Endothelial cell of umbilical vein (primary cell): ENCODE measurements around the gene BIRC5. TPM values are rescaled to one million over a fixed set of nuclear protein-coding genes. Genes with fewer than 3 reads are reported as not detected.

Source experiments
- BruUV-seq: library from RNA; stranded (reverse); fragments of 400-500 nt; replicated peaks from 2 replicates; lab custom pipeline; 2021; lab: Mats Ljungman, UMichigan
- CTCF ChIA-PET: fragments of 300-600, 350-600 bp; sonication (Branson Sonifier 250); formaldehyde crosslinking; loops from one replicate; lab custom pipeline; 2021; ENCODE audit warnings: antibody characterized with exemption, inconsistent platforms; lab: Charles Lee
- POLR2A ChIA-PET: fragments of 300-600, 350-600 bp; sonication (Branson Sonifier 250); formaldehyde crosslinking; loops from one replicate; lab custom pipeline; 2021; ENCODE audit warnings: antibody characterized with exemption, inconsistent platforms; lab: Charles Lee
- DNase-seq: peaks from one replicate; pipeline ENCODE4 v3.0.0-alpha.2; 2011; ENCODE audit warnings: low read depth, low spot score
- FAIRE-seq: peaks from 2 replicates; lab custom pipeline; 2011; peaks lifted over from hg19 to GRCh38; lab: Jason Lieb, UNC
- H2AFZ ChIP-seq: 2 replicates; pipeline ENCODE4 v1.6.0; 2012; ENCODE audit warnings: low read depth, low read length, control low read depth, inconsistent platforms
- H3K27ac ChIP-seq: 2 replicates; pipeline ENCODE4 v1.5.1; 2011; ENCODE audit warnings: low read depth, mild to moderate bottlenecking, control low read depth, low read length, moderate library complexity; ENCODE audit not compliant: insufficient read depth
- H3K27me3 ChIP-seq, 2 experiments: 2 replicates each; pipeline versions ENCODE4 v1.6.0 to v1.6.1; 2011; ENCODE audit warnings: low read length in 2 of 2, mixed read lengths in 1 of 2; ENCODE audit not compliant: control insufficient read depth in 2 of 2, insufficient read depth in 2 of 2
- H3K36me3 ChIP-seq, 2 experiments: 2 replicates in 1 of 2; 3 replicates in 1 of 2; pipeline ENCODE4 v1.5.1; 2011; ENCODE audit warnings: low read length in 2 of 2, mild to moderate bottlenecking in 1 of 2, moderate library complexity in 1 of 2; ENCODE audit not compliant: control insufficient read depth in 2 of 2, insufficient read depth in 2 of 2; ENCODE audit errors: extremely low read depth in 1 of 2
- H3K4me1 ChIP-seq: 3 replicates; pipeline ENCODE4 v1.5.1; 2011; ENCODE audit warnings: mild to moderate bottlenecking, low read length; ENCODE audit not compliant: control insufficient read depth, insufficient read depth; ENCODE audit errors: extremely low read depth
- H3K4me2 ChIP-seq: 2 replicates; pipeline ENCODE4 v1.6.1; 2011; ENCODE audit warnings: low read length, control low read depth, mixed read lengths; ENCODE audit not compliant: insufficient read depth
- H3K4me3 ChIP-seq, 3 experiments: fragments of 200-600 bp in 1 of 3; sonication (generic), shearing (Covaris generic) in 1 of 3; replicated peaks in 1 of 3; 2 replicates each; pipeline ENCODE4 v1.5.1; 2011 to 2016; ENCODE audit warnings: control low read depth in 3 of 3, low read length in 3 of 3, mild to moderate bottlenecking in 2 of 3, inconsistent platforms in 1 of 3, low read depth in 1 of 3, moderate library complexity in 1 of 3; ENCODE audit not compliant: insufficient read depth in 1 of 3
- H3K79me2 ChIP-seq: 2 replicates; pipeline ENCODE4 v1.6.0; 2012; ENCODE audit warnings: low read length, inconsistent platforms; ENCODE audit not compliant: control insufficient read depth, insufficient read depth
- H3K9ac ChIP-seq: replicated peaks from 2 replicates; pipeline ENCODE3; 2011; ENCODE audit warnings: low read length, control low read depth; ENCODE audit not compliant: insufficient read depth; ENCODE audit errors: extremely low read depth
- H3K9me1 ChIP-seq: replicated peaks from 3 replicates; pipeline ENCODE4 v1.6.0; 2011; ENCODE audit warnings: mild to moderate bottlenecking, low read length; ENCODE audit not compliant: control insufficient read depth, insufficient read depth; ENCODE audit errors: extremely low read depth
- H3K9me3 ChIP-seq: replicated peaks from 2 replicates; pipeline ENCODE4 v1.5.1; 2012; ENCODE audit warnings: low read length, inconsistent platforms; ENCODE audit not compliant: control insufficient read depth, insufficient read depth
- H4K20me1 ChIP-seq: replicated peaks from 2 replicates; pipeline ENCODE3; 2011; ENCODE audit warnings: mild to moderate bottlenecking, low read length; ENCODE audit not compliant: control insufficient read depth, insufficient read depth; ENCODE audit errors: extremely low read depth
- EZH2 ChIP-seq: IDR thresholded peaks from 2 replicates; pipeline ENCODE4 v1.6.1; 2012; ENCODE audit warnings: borderline replicate concordance, low read depth, mild to moderate bottlenecking, moderate library complexity, low read length, inconsistent platforms; ENCODE audit not compliant: severe bottlenecking
- FOS ChIP-seq: IDR thresholded peaks from 2 replicates; pipeline ENCODE4 v1.6.1; 2011; ENCODE audit warnings: mild to moderate bottlenecking, low read length, moderate library complexity, borderline replicate concordance; ENCODE audit not compliant: insufficient read depth
- GATA2 ChIP-seq: IDR thresholded peaks from 2 replicates; pipeline ENCODE4 v1.7.0; 2011; ENCODE audit warnings: low read depth, mild to moderate bottlenecking, moderate library complexity, mixed read lengths, low read length; ENCODE audit not compliant: insufficient read length, insufficient read depth
- JUN ChIP-seq: IDR thresholded peaks from 2 replicates; pipeline ENCODE4 v1.6.1; 2011; ENCODE audit warnings: borderline replicate concordance, low read depth; ENCODE audit not compliant: insufficient read length, insufficient read depth
- MYC ChIP-seq: IDR thresholded peaks from one replicate; pipeline ENCODE4 v1.6.1; 2011; ENCODE audit warnings: mild to moderate bottlenecking, low read depth, low read length
- POLR2A ChIP-seq: IDR thresholded peaks from 2 replicates; pipeline ENCODE4 v1.6.1; 2012; ENCODE audit warnings: low read depth, mild to moderate bottlenecking, control low read depth, low read length
- POLR2AphosphoS5 ChIP-seq: IDR thresholded peaks from 2 replicates; pipeline ENCODE4 v1.6.1; 2012; ENCODE audit warnings: low read depth, mild to moderate bottlenecking, control low read depth, low read length, moderate library complexity; ENCODE audit not compliant: insufficient read depth
- dilution Hi-C: fragments of 300-500 bp; cut with MboI; formaldehyde crosslinking; loops from one replicate; pipeline ENCODE4 v1.15.0; 2019; ENCODE audit warnings: low sequenced_read_pairs; ENCODE audit not compliant: extremely low pct_ligation_motif_present
- intact Hi-C: fragments of 100-400 bp; cut with micrococcal nuclease; formaldehyde crosslinking; loops from one replicate; pipeline ENCODE4 v1.10.0; 2022
- polyA plus RNA-seq, 4 experiments: library from polyadenylated mRNA; depleted of rRNA in 3 of 4; stranded (reverse) in 3 of 4; unstranded in 1 of 4; fragments of >200 nt; gene quantifications; 2 replicates each; pipeline versions ENCODE4 v1.2.1 to v1.2.3, GENCODE V29; 2011 to 2012; ENCODE audit warnings: missing spikeins in 1 of 4
- total RNA-seq: library from RNA; stranded (reverse); gene quantifications from 2 replicates; pipeline ENCODE4 v1.2.3, GENCODE V29; 2021
- TF ChIP-seq, protein P1 (sequence below): IDR thresholded peaks from 2 replicates; pipeline ENCODE4 v1.6.1; 2011; ENCODE audit not compliant: insufficient read depth, insufficient read length
- TF ChIP-seq, protein P2 (sequence below), 2 donors: IDR thresholded peaks; 1 replicate in 1 of 2; 2 replicates in 1 of 2; pipeline ENCODE4 v1.5.1; 2011; ENCODE audit warnings: low read length in 2 of 2, mild to moderate bottlenecking in 2 of 2, moderate library complexity in 2 of 2, control low read depth in 1 of 2, inconsistent platforms in 1 of 2, low read depth in 1 of 2; ENCODE audit not compliant: insufficient read depth in 1 of 2; ENCODE audit errors: extremely low read depth in 1 of 2

BIRC5 gene
- total and polyA plus RNA-seq, 2 donors (not counting 3 experiments of a cell fraction or from before 2014, with no cell fraction given) = 32.8 to 74.6 TPM

DNA sequence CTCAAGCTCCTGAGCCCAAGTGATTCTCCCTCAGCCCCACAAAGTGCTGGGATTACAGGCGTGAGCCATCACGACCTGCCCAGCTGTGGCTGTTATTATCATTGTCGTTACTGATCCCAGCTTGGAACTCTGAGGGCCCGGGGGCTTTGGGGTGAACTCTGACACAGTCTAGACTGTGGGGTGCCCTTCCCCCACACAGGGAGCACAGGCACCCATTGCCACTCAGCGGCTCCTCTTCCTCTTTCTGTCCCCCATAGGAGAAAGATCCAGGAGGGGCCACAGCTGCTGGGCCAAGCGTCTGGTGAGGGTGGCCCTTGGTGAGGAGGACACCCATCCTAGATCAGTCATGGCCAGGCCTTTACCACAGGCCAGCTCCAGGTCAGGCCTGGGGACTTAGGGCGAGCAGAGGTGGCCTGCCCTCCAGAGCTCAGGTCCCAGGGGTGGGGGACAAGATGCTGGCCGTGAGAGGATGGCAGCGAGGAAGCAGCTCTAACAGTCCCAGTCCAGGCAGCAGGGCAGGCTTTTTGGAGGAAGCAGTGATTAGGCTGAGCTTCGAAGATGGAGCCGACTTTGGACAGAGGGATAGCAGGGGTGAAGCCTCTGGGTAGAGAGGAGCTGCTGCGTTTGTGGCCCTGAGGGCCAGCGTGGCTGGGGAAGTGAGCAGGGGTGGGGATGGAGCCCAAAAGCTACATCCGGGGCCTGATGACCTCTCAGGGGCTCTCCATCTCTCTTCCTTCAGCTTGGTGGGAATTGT, 42.1 kb downstream of the BIRC5 start:
- ChIA-PET POLR2A (interaction anchor here (0.5 kb wide), 1 partner anchor 63 kb away, joined by 3 read pairs; no protein-coding TSS in a partner anchor), CTCF (interaction anchor here (1.1 to 2.0 kb wide), 2 partner anchors 13 to 166 kb away, joined by 4 to 11 read pairs; no protein-coding TSS in a partner anchor)
- intact Hi-C loops (loop anchor here (10.0 kb wide), 1 partner anchor 449 kb away; no protein-coding TSS in a partner anchor), dilution Hi-C loops (no loop called here)
- no peak overlapping the region for H3K9ac ChIP-seq
- H3K4me1 ChIP-seq = peaks cover 9% of the 10 kb centered on the region
- no TSS peak for BruUV-seq
- no peaks in the 10 kb centered on the region for H3K27me3 ChIP-seq
- H3K4me3 ChIP-seq = no peak overlapping the region
- H3K36me3 ChIP-seq = no peaks in the 10 kb centered on the region
- no peak for FAIRE-seq
- H3K4me2 ChIP-seq = no peak overlapping the region
- no peaks in the 10 kb centered on the region for H4K20me1 ChIP-seq
- no peak for TF ChIP-seq JUN
- no peak for TF ChIP-seq POLR2AphosphoS5
- no peak for TF ChIP-seq FOS
- TF ChIP-seq, protein P1, sequence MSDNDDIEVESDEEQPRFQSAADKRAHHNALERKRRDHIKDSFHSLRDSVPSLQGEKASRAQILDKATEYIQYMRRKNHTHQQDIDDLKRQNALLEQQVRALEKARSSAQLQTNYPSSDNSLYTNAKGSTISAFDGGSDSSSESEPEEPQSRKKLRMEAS = no peak
- no peak for TF ChIP-seq POLR2A
- no peak for TF ChIP-seq EZH2
- TF ChIP-seq, protein P2, sequence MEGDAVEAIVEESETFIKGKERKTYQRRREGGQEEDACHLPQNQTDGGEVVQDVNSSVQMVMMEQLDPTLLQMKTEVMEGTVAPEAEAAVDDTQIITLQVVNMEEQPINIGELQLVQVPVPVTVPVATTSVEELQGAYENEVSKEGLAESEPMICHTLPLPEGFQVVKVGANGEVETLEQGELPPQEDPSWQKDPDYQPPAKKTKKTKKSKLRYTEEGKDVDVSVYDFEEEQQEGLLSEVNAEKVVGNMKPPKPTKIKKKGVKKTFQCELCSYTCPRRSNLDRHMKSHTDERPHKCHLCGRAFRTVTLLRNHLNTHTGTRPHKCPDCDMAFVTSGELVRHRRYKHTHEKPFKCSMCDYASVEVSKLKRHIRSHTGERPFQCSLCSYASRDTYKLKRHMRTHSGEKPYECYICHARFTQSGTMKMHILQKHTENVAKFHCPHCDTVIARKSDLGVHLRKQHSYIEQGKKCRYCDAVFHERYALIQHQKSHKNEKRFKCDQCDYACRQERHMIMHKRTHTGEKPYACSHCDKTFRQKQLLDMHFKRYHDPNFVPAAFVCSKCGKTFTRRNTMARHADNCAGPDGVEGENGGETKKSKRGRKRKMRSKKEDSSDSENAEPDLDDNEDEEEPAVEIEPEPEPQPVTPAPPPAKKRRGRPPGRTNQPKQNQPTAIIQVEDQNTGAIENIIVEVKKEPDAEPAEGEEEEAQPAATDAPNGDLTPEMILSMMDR (IDR thresholded peaks at IDR 0.05; ENCODE audit: extremely low read depth in 1 of 2, insufficient read depth in 1 of 2, low read depth in 1 of 2, low read length in 2 of 2) = no peak
- no peak for TF ChIP-seq MYC
- TF ChIP-seq GATA2 = no peak
- H2AFZ ChIP-seq = no peak overlapping the region
- no peak for DNase-seq
- H3K79me2 ChIP-seq = no peaks in the 10 kb centered on the region
- no peaks in the 10 kb centered on the region for H3K9me1 ChIP-seq
- H3K27ac ChIP-seq = no peak overlapping the region
- no peaks in the 10 kb centered on the region for H3K9me3 ChIP-seq
